ENCODE measurements around the gene PYGM. TPM values are rescaled to one million over a fixed set of nuclear protein-coding genes. Genes with fewer than 3 reads are reported as not detected.

PYGM gene
- total and polyA plus RNA-seq, 2 of the 13 experiments (the other 11 are each of a cell fraction or from before 2014, with no cell fraction given), result 0.11 to 0.12 TPM

DNA sequence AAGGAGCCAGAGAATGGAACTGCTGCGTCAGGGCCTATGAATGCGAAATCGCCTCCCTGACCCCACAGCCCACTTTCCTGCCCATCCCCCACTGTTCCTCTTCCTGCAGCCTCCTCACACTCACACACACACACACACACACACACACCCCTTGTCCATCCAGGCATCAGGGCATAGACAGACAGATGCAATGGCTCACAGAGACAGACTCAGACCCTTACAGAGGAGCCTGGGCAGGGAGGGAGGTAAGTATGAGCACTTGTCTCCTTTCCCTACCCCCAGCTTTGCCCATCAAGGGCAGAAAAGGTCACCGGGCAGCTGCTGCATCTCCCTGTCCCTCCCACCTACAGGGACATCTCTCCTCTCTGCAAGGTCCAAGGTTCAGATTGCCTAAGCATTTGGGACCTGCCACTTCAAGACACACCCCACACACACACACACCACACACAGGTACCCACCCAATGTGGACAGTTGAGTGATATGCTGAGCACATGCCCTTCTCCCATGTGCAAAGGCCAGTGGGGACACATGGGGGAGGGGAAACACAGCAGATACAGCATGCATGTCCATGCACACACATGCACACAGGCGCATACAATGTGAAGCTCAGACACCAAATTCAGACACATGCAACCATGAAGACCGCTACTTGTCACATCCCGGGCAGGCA lies 34.8 kb downstream of the PYGM start (continued):
- TF ChIP-seq ZBTB8A (CRISPR knock-in tag; IDR thresholded peaks at IDR 0.05; ENCODE audit: borderline replicate concordance, low read depth) (no peak), MBNL3 (CRISPR knock-in tag; conservative IDR thresholded peaks at IDR 0.05) (no peak), ZMYM4 (CRISPR knock-in tag; IDR thresholded peaks at IDR 0.05) (no peak), DNMT3B (CRISPR knock-in tag; conservative IDR thresholded peaks at IDR 0.05) (no peak), ZNF891 (CRISPR knock-in tag; IDR thresholded peaks at IDR 0.05) (no peak), ZSCAN21 (CRISPR knock-in tag; IDR thresholded peaks at IDR 0.05; ENCODE audit: borderline replicate concordance) (no peak), ISX (CRISPR knock-in tag; conservative IDR thresholded peaks at IDR 0.05) (no peak), ZNF441 (CRISPR knock-in tag; IDR thresholded peaks at IDR 0.05; ENCODE audit: borderline replicate concordance) (no peak), POLR2AphosphoS2 (IDR thresholded peaks at IDR 0.05; ENCODE audit: low read depth, low read length) (no peak), GTF2F1 (IDR thresholded peaks at IDR 0.05; ENCODE audit: low read length) (no peak), ESRRA (CRISPR knock-in tag; IDR thresholded peaks at IDR 0.05; ENCODE audit: low read depth) (0 out of 2 replicates have a peak, but pooled peaks have one; percentile 55)
- TF ChIP-seq, protein P1, sequence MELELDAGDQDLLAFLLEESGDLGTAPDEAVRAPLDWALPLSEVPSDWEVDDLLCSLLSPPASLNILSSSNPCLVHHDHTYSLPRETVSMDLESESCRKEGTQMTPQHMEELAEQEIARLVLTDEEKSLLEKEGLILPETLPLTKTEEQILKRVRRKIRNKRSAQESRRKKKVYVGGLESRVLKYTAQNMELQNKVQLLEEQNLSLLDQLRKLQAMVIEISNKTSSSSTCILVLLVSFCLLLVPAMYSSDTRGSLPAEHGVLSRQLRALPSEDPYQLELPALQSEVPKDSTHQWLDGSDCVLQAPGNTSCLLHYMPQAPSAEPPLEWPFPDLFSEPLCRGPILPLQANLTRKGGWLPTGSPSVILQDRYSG (CRISPR knock-in tag; IDR thresholded peaks at IDR 0.05), result no peak
- TF ChIP-seq, protein P2, sequence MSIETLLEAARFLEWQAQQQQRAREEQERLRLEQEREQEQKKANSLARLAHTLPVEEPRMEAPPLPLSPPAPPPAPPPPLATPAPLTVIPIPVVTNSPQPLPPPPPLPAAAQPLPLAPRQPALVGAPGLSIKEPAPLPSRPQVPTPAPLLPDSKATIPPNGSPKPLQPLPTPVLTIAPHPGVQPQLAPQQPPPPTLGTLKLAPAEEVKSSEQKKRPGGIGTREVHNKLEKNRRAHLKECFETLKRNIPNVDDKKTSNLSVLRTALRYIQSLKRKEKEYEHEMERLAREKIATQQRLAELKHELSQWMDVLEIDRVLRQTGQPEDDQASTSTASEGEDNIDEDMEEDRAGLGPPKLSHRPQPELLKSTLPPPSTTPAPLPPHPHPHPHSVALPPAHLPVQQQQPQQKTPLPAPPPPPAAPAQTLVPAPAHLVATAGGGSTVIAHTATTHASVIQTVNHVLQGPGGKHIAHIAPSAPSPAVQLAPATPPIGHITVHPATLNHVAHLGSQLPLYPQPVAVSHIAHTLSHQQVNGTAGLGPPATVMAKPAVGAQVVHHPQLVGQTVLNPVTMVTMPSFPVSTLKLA (IDR thresholded peaks at IDR 0.05), result peak; percentile 71
- TF ChIP-seq, protein P3, sequence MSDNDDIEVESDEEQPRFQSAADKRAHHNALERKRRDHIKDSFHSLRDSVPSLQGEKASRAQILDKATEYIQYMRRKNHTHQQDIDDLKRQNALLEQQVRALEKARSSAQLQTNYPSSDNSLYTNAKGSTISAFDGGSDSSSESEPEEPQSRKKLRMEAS (IDR thresholded peaks at IDR 0.05), result 0 out of 2 replicates have a peak, but pooled peaks have one; percentile 26
- TF ChIP-seq, protein P4, sequence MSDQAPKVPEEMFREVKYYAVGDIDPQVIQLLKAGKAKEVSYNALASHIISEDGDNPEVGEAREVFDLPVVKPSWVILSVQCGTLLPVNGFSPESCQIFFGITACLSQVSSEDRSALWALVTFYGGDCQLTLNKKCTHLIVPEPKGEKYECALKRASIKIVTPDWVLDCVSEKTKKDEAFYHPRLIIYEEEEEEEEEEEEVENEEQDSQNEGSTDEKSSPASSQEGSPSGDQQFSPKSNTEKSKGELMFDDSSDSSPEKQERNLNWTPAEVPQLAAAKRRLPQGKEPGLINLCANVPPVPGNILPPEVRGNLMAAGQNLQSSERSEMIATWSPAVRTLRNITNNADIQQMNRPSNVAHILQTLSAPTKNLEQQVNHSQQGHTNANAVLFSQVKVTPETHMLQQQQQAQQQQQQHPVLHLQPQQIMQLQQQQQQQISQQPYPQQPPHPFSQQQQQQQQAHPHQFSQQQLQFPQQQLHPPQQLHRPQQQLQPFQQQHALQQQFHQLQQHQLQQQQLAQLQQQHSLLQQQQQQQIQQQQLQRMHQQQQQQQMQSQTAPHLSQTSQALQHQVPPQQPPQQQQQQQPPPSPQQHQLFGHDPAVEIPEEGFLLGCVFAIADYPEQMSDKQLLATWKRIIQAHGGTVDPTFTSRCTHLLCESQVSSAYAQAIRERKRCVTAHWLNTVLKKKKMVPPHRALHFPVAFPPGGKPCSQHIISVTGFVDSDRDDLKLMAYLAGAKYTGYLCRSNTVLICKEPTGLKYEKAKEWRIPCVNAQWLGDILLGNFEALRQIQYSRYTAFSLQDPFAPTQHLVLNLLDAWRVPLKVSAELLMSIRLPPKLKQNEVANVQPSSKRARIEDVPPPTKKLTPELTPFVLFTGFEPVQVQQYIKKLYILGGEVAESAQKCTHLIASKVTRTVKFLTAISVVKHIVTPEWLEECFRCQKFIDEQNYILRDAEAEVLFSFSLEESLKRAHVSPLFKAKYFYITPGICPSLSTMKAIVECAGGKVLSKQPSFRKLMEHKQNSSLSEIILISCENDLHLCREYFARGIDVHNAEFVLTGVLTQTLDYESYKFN (CRISPR knock-in tag; conservative IDR thresholded peaks at IDR 0.05), result peak; percentile 24; the same call in 1 of the 2 replicates
- TF ChIP-seq, protein P5, sequence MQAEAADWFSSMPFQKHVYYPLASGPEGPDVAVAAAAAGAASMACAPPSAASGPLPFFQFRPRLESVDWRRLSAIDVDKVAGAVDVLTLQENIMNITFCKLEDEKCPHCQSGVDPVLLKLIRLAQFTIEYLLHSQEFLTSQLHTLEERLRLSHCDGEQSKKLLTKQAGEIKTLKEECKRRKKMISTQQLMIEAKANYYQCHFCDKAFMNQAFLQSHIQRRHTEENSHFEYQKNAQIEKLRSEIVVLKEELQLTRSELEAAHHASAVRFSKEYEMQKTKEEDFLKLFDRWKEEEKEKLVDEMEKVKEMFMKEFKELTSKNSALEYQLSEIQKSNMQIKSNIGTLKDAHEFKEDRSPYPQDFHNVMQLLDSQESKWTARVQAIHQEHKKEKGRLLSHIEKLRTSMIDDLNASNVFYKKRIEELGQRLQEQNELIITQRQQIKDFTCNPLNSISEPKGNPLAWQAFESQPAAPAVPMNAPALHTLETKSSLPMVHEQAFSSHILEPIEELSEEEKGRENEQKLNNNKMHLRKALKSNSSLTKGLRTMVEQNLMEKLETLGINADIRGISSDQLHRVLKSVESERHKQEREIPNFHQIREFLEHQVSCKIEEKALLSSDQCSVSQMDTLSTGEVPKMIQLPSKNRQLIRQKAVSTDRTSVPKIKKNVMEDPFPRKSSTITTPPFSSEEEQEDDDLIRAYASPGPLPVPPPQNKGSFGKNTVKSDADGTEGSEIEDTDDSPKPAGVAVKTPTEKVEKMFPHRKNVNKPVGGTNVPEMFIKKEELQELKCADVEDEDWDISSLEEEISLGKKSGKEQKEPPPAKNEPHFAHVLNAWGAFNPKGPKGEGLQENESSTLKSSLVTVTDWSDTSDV (CRISPR knock-in tag; IDR thresholded peaks at IDR 0.05), result no peak
- TF ChIP-seq, protein P6, sequence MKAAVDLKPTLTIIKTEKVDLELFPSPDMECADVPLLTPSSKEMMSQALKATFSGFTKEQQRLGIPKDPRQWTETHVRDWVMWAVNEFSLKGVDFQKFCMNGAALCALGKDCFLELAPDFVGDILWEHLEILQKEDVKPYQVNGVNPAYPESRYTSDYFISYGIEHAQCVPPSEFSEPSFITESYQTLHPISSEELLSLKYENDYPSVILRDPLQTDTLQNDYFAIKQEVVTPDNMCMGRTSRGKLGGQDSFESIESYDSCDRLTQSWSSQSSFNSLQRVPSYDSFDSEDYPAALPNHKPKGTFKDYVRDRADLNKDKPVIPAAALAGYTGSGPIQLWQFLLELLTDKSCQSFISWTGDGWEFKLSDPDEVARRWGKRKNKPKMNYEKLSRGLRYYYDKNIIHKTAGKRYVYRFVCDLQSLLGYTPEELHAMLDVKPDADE (CRISPR knock-in tag; IDR thresholded peaks at IDR 0.05), result no peak
- TF ChIP-seq, protein P7, sequence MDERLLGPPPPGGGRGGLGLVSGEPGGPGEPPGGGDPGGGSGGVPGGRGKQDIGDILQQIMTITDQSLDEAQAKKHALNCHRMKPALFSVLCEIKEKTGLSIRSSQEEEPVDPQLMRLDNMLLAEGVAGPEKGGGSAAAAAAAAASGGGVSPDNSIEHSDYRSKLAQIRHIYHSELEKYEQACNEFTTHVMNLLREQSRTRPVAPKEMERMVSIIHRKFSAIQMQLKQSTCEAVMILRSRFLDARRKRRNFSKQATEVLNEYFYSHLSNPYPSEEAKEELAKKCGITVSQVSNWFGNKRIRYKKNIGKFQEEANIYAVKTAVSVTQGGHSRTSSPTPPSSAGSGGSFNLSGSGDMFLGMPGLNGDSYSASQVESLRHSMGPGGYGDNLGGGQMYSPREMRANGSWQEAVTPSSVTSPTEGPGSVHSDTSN (CRISPR knock-in tag; IDR thresholded peaks at IDR 0.05), result no peak

Measured in HepG2 (cell line).